MCF 10A (cell line): ENCODE results near the gene DHX8. TPM values are rescaled to one million over a fixed set of nuclear protein-coding genes. Genes with fewer than 3 reads are reported as not detected.

Source experiments
- BruUV-seq: library from RNA; stranded (reverse); fragments of 400-500 nt; replicated peaks from 2 replicates; lab custom pipeline; 2021; lab: Mats Ljungman, UMichigan
- CTCF ChIA-PET: fragments of 300-600 bp; sonication (Branson Sonifier 250); formaldehyde crosslinking; extraction: SDS; loops from one replicate; lab custom pipeline; 2021; ENCODE audit warnings: antibody characterized with exemption, inconsistent platforms; lab: Yijun Ruan, JAX
- POLR2A ChIA-PET: fragments of 300-600, 350-650 bp; sonication (Branson Sonifier 250); formaldehyde crosslinking; extraction: SDS; loops from one replicate; lab custom pipeline; 2020; ENCODE audit warnings: antibody characterized with exemption, inconsistent platforms; lab: Yijun Ruan, JAX
- DNase-seq: peaks from one replicate; pipeline ENCODE4 v3.0.0-alpha.2; 2018; ENCODE audit not compliant: unreplicated experiment
- H3K27ac Mint-ChIP-seq: one replicate; pipeline ENCODE4 v1.8.0; 2022; ENCODE audit warnings: mild to moderate bottlenecking, low read depth, mixed read lengths; ENCODE audit not compliant: unreplicated experiment
- H3K27me3 Mint-ChIP-seq: one replicate; pipeline ENCODE4 v1.8.0; 2022; ENCODE audit warnings: mixed read lengths; ENCODE audit not compliant: insufficient read depth, unreplicated experiment
- H3K36me3 Mint-ChIP-seq: one replicate; pipeline ENCODE4 v1.8.0; 2022; ENCODE audit warnings: mild to moderate bottlenecking, moderate library complexity, mixed read lengths; ENCODE audit not compliant: insufficient read depth, unreplicated experiment
- H3K4me1 Mint-ChIP-seq: one replicate; pipeline ENCODE4 v1.8.0; 2022; ENCODE audit warnings: mixed read lengths; ENCODE audit not compliant: insufficient read depth, unreplicated experiment
- H3K4me3 Mint-ChIP-seq: one replicate; pipeline ENCODE4 v1.8.0; 2022; ENCODE audit warnings: mild to moderate bottlenecking, moderate library complexity, mixed read lengths; ENCODE audit not compliant: unreplicated experiment
- H3K9me3 Mint-ChIP-seq: one replicate; pipeline ENCODE4 v1.8.0; 2022; ENCODE audit warnings: mixed read lengths; ENCODE audit not compliant: unreplicated experiment
- intact Hi-C: fragments of 100-400 bp; cut with micrococcal nuclease; formaldehyde crosslinking; loops from 2 replicates; pipeline ENCODE4 v1.14.1; 2022
- total RNA-seq: library from RNA; stranded (reverse); gene quantifications from 2 replicates; pipeline ENCODE4 v1.2.3, GENCODE V29; 2022
- TF ChIP-seq, protein P1 (sequence below): fragments of 200-600 bp; IDR thresholded peaks from one replicate; pipeline ENCODE4 v1.8.0; 2022; ENCODE audit warnings: antibody characterized with exemption, mild to moderate bottlenecking; ENCODE audit not compliant: unreplicated experiment

DHX8 gene
- total RNA-seq, 1 experiment from 2014 or later: 56.9 TPM

DNA sequence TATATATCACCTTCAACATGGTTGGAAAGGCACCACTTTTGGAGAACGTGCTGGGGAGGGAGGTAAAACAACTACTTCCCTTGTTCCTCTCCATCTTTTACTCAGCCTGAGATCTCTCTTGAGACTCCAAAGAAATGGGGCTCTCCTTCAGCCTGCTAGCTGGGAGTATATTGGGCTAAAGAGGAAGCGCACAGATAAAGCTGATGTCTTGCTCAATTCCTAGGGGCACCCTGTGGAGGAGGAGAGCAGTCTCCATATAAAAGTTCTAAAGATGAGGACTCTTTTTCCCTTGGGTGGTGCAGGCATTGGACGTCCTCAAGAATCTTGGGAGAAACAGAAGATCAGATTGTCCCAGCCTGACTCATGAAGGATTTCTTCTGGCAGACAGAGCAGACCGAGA is 67.0 kb downstream of the DHX8 start:
- POLR2A ChIA-PET: no interaction called here
- Mint-ChIP-seq H3K36me3 (no peaks in the 10 kb centered on the region), H3K9me3 (no peaks in the 10 kb centered on the region), H3K27me3 (no peaks in the 10 kb centered on the region), H3K4me1 (peaks cover 12% of the 10 kb centered on the region), H3K4me3 (no peak overlapping the region), H3K27ac (no peak overlapping the region)
- BruUV-seq: no TSS peak
- intact Hi-C loops: no loop called here
- DNase-seq: no peak
- TF ChIP-seq, protein P1, sequence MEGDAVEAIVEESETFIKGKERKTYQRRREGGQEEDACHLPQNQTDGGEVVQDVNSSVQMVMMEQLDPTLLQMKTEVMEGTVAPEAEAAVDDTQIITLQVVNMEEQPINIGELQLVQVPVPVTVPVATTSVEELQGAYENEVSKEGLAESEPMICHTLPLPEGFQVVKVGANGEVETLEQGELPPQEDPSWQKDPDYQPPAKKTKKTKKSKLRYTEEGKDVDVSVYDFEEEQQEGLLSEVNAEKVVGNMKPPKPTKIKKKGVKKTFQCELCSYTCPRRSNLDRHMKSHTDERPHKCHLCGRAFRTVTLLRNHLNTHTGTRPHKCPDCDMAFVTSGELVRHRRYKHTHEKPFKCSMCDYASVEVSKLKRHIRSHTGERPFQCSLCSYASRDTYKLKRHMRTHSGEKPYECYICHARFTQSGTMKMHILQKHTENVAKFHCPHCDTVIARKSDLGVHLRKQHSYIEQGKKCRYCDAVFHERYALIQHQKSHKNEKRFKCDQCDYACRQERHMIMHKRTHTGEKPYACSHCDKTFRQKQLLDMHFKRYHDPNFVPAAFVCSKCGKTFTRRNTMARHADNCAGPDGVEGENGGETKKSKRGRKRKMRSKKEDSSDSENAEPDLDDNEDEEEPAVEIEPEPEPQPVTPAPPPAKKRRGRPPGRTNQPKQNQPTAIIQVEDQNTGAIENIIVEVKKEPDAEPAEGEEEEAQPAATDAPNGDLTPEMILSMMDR: no peak
- CTCF ChIA-PET: no interaction called here

DNA sequence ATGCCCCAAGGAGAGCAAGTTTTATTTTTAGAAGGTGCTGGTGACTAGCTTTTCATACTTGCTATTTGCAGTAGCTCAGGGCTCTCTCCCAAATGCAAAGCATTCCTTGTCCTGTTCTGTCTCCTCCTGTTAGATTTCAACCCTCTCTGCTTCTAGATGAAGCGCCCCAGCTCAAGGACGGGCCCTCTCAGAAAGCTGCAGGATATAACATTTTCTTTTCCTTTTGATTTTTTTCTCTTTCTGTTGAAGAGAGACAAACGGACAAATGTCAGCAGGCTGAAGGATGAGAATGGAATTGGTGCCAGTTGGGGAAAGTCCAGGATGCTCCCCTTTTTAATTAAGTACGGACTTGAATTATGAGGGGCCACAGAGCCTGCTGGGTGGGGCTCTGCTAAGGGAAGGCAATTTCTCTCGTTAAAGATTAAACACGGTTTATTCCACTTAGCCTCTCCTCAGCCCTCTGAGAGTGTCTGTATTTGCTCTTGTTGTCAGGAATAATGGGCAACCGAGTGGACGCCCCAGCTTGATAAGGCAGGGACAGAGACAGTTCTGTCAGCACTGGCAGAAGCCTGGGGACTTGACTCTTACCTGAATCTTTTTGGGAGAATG is 68.6 kb downstream of the DHX8 start:
- no peaks in the 10 kb centered on the region for H3K9me3 Mint-ChIP-seq
- H3K4me1 Mint-ChIP-seq: peaks cover 22% of the 10 kb centered on the region
- DNase-seq: no peak
- no peaks in the 10 kb centered on the region for H3K36me3 Mint-ChIP-seq
- CTCF ChIA-PET: interaction anchor here (1.0 to 1.1 kb wide), 2 partner anchors 122 to 294 kb away, joined by 3 read pairs; no protein-coding TSS in a partner anchor
- intact Hi-C loops: no loop called here
- H3K27ac Mint-ChIP-seq: no peak overlapping the region
- POLR2A ChIA-PET: interaction anchor here (0.6 kb wide), 1 partner anchor 68 kb away, joined by 3 read pairs; no protein-coding TSS in a partner anchor
- H3K4me3 Mint-ChIP-seq: no peak overlapping the region
- TF ChIP-seq, protein P1: no peak
- BruUV-seq: no TSS peak
- no peaks in the 10 kb centered on the region for H3K27me3 Mint-ChIP-seq

DNA sequence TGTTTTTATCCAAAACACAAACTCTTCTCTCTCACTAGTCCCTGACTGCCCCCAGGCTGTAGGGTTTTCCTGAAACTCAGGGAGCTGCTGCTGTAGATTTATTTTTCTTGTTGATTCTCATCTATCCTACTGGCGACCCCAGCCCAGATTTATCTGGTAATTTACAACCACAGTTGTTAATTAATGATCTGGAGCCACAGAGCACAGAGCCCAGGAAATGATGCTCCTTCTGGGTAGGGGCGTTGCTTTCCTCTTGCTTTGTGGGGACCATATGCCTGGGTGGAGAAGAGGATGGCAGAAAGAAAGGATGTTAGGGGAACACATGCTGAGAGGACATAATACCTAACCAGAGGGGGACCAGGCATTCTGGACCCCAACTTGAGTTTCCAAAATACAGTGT is 69.8 kb downstream of the DHX8 start:
- Mint-ChIP-seq H3K9me3 (no peaks in the 10 kb centered on the region), H3K27ac (no peak overlapping the region), H3K4me3 (no peak overlapping the region), H3K27me3 (no peaks in the 10 kb centered on the region), H3K36me3 (no peaks in the 10 kb centered on the region), H3K4me1 (peaks cover 17% of the 10 kb centered on the region)
- intact Hi-C loops: no loop called here
- TF ChIP-seq, protein P1: no peak
- ChIA-PET CTCF (interaction anchor here (0.6 to 1.0 kb wide), 2 partner anchors 38 to 292 kb away, joined by 3 read pairs; no protein-coding TSS in a partner anchor), POLR2A (no interaction called here)
- no peak for DNase-seq
- no TSS peak for BruUV-seq

DNA sequence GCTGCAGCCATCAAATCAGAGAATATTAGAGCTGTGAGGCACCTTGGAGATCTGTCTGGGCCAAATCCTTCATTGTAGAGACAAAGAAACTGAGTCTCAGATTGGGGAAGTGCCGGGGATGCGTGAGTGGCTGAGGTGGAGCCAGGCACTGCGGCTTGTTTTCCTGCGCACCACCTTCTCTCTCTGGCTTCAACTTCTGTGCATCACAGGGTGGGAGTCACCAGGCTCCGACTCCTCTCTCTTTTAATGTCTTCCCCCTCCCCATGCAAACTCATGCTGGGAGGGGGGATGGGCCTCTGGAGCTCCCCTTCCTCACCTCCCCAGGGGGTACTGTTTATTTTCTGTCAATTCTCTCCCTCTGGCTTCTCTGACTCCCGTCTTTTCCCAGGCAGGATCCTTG is 71.1 kb downstream of the DHX8 start:
- Mint-ChIP-seq H3K27me3 (no peaks in the 10 kb centered on the region), H3K4me1 (peaks cover 17% of the 10 kb centered on the region), H3K4me3 (no peak overlapping the region), H3K27ac (no peak overlapping the region), H3K36me3 (no peaks in the 10 kb centered on the region), H3K9me3 (no peaks in the 10 kb centered on the region)
- TF ChIP-seq, protein P1: no peak
- BruUV-seq: no TSS peak
- DNase-seq: no peak
- CTCF ChIA-PET: interaction anchor here (1.0 kb wide), 1 partner anchor 119 kb away, joined by 3 read pairs; no protein-coding TSS in a partner anchor
- intact Hi-C loops: no loop called here
- POLR2A ChIA-PET: no interaction called here
